GDM1 (cell line): Measurements from ENCODE around the gene KRTAP2-3.
"Not testable (repeated sequence)": the region's sequence is repeated elsewhere in the genome, so short reads cannot be mapped to it uniquely, and the experiment has no call there.

Experiments used
- DNase-seq: peaks from one replicate; lab custom pipeline; 2025; lab: John Stamatoyannopoulos, UW

Gene KRTAP2-3, protein sequence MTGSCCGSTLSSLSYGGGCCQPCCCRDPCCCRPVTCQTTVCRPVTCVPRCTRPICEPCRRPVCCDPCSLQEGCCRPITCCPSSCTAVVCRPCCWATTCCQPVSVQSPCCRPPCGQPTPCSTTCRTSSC

DNA sequence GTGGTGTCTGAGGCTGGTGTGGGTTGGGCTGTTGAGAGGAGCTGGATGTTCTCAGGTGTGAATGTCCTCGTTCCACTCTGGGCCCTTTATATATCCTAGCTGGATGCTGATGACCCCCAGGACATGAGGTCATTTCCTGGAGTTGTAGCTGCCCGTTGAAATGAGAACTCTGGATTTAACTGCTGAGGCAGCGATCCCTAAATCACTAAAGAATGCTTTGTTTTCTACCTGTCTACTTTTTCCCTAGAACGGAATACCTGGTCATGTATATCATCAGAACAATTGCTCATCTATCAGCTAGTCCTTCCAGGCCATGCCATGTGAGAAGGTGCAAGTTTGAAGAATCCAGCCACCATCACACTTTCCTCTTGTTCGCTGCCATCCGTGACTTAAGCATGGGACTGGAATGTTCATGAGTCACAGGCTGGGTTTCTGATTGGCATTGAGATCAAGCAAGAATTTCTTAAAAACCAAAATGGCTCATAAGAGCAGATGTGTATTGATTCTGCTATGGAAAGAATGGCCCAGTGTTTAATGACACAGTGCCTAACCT lies at the start of gene KRTAP2-3:
Gene KRTAP2-3 (minus strand): TSS at position 63 of the 553 bp plus-strand sequence. CDS start 64 bp downstream, outside the sequence.
- DNase-seq: no peak

DNA sequence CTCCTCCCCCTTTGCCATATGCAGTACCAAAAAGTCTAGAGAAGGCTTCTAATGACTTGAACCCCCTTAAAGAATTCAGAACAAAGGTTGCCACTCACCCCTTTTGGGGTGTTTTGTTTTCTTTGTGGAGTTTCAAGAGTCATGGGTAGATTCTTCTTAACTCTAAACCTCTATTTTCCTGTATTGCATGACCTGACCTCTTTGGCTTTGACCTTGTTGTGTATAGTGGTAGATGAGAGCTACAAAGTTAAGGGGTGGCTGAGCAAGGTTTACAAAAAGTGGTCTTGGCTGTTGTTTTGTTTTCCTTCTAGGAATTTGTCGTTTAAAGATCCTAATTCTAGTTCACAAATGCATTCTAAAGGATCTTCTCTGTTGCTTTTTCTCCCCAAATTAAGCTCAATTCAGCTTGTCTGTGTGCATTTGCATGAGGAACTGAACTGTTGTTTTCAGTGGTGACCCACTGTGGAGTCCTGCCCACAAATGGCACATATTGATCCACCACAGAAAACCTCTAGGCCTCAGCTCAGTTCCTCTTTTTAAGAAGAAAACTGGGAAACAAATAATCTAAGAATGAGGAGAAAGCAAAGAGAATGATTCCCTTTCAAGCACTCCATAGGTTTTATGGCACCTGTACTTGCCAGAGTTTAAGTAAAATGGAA lies 48.9 kb upstream of the KRTAP2-3 start:
- not testable (repeated sequence) for DNase-seq

DNA sequence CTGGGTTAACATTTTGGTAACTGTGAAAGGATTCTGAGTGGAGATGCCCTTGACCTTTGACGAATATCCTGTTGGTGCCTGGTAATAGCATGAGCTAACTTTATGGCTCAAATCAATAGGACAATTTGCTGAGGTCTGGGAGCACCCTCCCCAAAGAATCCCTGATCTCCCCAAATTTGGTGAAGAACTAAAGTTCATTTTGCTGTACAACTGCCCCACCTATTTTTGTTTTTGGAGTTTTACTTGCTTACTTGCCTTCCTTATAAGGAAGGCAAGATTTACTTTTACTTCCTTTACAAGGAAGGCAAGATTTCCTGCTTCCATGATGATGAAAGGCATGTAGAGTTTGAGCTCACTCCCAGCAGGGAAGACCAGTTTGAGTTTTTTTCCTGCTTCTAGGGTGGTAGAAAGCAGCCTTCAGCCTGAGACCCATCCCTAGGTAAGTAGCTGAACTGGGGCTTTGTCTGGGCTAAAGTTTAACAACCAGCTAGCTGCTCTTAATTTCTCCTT lies 48.1 kb upstream of the KRTAP2-3 start:
- DNase-seq: no peak

DNA sequence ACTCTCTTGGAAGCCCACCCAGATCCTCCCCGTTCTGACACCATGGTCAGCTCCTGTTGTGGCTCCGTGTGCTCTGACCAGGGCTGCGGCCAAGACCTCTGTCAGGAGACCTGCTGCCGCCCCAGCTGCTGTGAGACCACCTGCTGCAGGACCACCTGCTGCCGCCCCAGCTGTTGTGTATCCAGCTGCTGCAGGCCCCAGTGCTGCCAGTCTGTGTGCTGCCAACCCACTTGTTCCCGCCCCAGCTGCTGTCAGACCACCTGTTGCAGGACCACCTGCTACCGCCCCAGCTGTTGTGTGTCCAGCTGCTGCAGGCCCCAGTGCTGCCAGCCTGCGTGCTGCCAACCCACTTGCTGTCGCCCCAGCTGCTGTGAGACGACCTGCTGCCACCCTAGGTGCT lies 45.4 kb upstream of the KRTAP2-3 start, which contains the start of gene KRTAP4-9:
Gene KRTAP4-9 (plus strand): TSS at position 43 of the 400 bp plus-strand sequence. CDS start 0 bp downstream, at position 43.
- DNase-seq: not testable (repeated sequence)

DNA sequence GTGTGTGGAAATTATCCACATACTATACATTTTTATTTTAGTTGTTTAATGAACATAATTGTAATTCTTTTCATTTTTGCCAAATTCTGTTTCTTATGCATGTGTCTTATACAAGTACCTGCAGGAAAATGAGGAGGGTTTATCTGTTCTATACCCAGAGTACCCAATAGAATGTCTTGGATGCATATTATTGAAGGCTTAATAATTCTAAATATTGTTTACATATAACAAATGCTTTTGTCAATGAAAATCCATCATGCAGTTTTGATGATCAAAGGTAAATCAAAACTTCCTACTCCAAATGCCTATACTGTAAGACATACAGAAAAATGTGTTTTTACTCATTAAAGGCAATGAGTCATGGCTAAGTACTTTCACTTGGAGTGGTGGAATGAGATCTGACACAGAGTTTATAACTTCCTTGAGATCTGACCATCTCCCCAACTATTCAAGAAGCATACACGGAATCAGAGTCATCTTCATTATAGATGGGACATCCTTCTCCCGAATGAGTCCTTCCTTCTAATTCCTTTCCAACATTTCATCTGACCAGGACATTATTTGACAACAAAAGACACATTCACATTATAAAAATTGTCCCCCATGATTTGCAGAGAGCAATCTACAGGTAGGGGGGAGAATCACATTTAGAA lies 44.6 kb upstream of the KRTAP2-3 start:
- DNase-seq: not testable (repeated sequence)

DNA sequence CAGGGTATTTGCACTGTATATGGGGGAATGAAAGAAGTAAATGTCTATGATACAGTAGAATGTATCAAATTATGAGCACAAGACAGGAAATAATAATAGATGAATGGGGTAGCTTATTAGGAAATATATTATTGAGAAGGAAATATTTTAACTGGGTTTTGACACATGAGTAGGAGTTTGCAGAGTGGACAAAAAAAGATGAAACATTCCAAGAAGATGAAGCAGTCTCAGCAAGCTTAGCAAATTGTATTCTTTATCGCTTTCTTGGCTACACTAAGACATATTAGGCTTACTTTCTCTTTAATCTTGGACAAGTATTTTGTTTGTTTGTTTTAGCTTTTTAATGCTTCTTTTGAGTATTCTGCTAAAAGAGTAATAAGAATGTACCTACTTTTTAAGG lies 44.0 kb upstream of the KRTAP2-3 start:
- DNase-seq: no peak

DNA sequence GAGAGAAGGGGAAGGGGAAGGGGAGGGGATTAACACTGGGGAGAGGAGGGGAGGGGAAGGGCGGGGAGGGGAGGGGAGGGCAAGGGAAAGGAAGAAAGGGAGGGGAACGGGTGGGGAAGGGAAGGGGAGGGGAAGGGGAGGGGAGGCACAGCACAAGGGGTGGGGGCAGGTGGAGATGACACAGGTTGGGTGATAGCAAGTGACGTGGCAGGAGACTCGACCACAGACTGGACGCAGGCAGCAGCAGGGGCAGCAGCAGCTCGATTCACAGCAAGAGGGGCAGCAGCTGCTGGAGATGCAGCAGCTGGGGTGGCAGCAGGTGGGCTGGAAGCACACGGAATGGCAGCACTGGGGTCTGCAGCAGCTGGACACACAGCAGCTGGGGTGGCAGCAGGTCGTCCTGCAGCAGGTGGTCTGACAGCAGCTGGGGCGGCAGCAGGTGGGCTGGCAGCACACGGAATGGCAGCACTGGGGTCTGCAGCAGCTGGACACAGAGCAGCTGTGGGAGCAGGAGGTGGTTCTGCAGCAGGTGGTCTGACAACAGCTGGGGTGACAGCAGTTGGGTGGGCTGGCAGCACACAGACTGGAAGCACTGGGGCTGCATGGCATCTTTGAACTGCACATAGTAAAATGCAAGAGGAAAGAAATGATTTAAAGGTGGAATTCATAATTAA lies 41.8 kb upstream of the KRTAP2-3 start, which contains the start of gene KRTAP4-16:
Gene KRTAP4-16 (minus strand): TSS at position 624 of the 674 bp plus-strand sequence. CDS start 0 bp downstream, at position 624.
- DNase-seq: no peak

DNA sequence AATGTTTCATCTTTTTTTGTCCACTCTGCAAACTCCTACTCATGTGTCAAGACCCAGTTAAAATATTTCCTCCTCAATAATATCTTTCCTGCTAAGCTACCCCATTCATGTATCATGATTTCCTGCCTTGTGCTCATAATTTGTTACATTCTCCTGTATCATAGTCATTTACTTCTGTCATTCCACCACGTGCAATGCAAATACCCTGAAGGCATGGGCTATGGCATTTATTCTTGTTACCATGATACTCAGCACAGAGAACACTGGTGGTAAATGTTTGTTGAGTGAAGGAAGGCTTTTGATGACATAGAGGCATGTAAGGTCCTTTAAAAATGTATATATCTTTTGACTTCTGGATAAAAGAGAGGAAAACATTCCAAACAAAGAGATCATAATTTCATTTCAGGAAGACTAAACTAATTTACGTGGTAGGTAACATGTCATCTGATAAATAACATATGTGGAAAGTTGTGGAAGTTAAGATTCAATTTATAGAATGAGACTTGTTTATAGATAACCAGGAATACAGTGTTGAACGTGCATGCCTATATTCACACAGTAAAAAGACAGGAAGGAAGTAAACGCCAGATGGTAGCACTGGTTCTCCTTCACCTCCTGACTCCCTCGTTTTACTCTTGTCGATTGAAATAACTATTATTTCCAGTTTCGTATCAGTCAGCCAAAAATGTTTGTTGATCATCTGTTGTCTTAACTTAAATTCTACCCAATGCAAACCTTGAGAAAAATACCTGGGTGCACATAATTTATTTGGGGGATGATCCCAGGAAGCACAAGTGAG lies 40.0 kb upstream of the KRTAP2-3 start:
- DNase-seq: not testable (repeated sequence)

DNA sequence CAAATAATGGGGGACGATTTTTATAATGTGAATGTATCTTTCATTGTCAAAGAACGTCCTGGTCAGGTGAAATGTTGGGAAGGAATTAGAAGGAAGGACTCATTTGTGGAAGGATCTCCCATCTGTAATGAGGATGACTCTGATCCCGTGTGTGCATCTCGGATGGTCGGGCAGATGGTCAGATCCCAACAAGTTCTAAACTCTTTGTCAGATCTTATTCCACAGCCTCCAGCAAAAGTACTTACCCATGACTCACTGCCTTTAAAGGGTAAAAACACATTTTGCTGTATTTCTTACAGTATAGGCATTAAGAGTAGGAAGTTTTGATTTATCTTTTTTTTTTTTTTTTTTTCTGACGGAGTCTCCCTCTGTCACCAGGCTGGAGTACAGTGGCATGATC lies 38.6 kb upstream of the KRTAP2-3 start:
- no peak for DNase-seq

DNA sequence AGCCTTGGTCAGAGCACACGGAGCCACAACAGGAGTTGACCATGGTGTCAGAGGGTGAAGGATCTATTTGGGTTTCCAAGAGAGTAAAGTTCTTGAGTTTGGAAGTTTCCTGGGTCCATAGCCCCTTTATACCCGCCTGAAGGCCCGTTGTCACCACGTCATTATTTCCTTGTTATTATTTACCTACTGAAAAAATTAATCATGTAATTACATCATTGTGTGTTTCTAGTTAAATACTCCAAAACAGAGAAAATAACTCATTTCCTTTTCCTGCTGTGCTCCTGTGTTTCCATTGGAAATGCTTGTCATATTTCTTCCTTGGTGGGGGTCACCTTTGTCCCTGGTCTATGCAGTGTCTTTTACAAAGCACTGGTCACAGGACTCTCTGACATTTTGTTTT lies 38.1 kb upstream of the KRTAP2-3 start, which contains the start of gene KRTAP4-8:
Gene KRTAP4-8 (minus strand): TSS at position 101 of the 400 bp plus-strand sequence. CDS start 58 bp downstream, at position 43.
- DNase-seq: no peak

DNA sequence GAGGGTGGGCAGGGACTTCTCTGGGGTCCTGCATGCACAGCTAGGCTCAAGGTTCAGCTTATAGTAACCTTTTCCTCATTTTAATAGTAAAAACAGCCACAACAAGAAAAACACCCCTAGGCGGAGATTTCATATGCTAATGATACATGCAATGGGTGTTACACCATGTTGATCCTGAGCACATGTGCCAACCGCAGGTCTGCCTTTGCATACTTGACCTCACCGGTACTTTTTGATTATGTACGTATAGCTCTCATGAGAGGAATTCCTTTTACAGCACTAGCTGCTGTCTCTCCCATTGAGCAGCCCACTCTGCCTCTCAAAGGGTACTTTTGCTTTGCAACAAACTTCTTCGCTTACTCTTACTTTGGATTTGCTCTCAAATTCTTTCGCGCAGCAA lies 36.1 kb upstream of the KRTAP2-3 start:
- DNase-seq: no peak

DNA sequence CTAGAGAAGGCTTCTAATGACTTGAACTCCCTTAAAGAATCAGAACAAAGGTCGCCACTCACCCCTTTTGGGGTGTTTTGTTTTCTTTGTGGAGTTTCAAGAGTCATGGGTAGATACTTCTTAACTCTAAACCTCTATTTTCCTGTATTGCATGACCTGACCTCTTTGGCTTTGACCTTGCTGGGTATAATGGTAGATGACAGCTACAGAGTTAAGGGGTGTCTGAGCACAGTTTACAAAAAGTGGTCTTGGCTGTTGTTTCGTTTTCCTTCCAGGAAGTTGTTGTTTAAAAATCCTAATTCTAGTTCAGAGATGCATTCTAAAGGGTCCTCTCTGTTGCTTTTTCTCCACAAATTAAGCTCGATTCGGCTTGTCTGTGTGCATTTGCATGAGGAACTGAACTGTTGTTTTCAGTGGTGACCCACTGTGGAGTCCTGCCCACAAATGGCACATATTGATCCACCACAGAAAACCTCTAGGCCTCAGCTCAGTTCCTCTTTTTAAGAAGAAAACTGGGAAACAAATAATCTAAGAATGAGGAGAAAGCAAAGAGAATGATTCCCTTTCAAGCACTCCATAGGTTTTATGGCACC lies 28.9 kb upstream of the KRTAP2-3 start:
- not testable (repeated sequence) for DNase-seq

DNA sequence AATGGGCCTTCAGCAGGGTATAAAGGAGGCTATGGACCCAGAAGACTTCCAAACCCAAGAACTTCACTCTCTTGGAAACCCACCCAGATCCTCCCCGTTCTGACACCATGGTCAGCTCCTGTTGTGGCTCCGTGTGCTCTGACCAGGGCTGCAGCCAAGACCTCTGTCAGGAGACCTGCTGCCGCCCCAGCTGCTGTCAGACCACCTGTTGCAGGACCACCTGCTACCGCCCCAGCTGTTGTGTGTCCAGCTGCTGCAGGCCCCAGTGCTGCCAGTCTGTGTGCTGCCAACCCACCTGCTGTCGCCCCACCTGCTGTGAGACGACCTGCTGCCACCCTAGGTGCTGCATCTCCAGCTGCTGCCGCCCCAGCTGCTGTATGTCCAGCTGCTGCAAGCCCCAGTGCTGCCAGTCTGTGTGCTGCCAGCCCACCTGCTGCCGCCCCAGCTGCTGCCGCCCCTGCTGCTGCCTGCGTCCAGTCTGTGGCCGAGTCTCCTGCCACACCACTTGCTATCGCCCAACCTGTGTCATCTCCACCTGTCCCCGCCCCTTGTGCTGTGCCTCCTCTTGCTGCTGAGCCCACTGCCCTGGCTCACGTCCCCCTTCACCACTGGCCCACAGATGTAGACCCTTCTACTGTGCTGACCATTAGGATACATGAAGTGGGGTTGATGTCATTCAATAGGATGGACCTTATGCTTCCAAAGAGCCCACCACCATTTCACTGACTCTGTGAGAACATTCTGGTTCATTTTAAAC lies 24.4 kb upstream of the KRTAP2-3 start, which contains the start of gene KRTAP4-7:
Gene KRTAP4-7 (plus strand): TSS at position 51 of the 757 bp plus-strand sequence. CDS start 57 bp downstream, at position 108.
- not testable (repeated sequence) for DNase-seq

DNA sequence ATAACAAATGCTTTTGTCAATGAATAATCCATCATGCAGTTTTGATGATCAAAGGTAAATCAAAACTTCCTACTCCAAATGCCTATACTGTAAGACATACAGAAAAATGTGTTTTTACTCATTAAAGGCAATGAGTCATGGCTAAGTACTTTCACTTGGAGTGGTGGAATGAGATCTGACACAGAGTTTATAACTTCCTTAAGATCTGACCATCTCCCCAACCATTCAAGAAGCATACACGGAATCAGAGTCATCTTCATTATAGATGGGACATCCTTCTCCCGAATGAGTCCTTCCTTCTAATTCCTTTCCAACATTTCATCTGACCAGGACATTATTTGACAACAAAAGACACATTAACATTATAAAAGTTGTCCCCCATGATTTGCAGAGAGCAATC lies 23.5 kb upstream of the KRTAP2-3 start:
- not testable (repeated sequence) for DNase-seq

DNA sequence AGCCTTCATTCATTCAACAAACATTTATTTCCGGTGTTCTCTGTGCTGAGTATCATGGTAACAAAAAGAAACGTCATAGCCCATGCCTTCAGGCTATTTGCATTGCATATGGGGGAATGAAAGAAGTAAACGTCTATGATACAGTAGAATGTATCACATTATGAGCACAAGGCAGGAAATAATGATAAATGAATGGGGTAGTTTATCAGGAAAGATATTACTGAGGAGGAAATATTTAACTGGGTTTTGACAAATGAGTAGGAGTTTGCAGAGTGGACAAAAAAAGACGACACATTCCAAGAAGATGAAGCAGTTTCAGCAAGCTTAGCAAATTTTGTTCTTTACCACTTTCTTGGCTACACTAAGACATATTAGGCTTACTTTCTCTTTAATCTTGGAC lies 22.7 kb upstream of the KRTAP2-3 start:
- no peak for DNase-seq

DNA sequence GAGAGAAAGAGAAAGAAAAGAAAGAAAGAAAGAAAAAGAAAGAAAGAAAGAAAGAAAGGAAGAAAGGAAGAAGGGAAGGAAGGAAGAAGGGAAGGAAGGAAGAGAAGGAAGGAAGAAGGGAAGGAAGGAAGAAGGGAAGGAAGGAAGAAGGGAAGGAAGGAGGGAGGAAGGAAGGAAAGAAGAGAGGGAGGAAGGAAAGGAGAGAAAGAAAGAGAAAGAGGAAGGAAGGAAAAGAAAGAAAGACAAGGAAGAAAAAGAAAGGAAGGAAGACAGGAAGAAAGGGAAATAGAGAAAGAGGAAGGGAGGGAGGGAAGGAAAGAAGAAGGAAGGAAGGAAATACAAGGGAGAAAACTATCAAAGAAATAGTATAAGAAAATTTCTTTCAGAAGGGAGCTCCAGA lies 16.9 kb upstream of the KRTAP2-3 start:
- no peak for DNase-seq

DNA sequence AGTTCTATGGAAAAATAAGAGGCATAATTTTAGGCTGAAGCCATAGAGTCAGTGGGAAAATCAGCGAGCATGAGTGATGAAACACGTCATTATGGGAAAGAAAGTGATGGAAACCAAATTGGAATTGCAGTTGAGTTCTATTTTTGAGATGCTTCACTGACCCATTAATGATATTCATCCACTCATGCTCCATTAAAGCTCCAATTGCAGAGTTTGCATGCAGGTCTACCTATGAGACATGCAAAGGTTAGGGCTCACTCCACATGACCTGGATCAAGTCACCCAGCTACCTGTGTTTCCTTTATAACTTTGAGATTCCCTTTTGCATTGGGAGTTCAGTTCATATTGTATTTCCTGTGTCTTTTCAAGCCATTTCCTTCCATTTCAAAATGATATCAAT lies 13.8 kb upstream of the KRTAP2-3 start:
- no peak for DNase-seq

DNA sequence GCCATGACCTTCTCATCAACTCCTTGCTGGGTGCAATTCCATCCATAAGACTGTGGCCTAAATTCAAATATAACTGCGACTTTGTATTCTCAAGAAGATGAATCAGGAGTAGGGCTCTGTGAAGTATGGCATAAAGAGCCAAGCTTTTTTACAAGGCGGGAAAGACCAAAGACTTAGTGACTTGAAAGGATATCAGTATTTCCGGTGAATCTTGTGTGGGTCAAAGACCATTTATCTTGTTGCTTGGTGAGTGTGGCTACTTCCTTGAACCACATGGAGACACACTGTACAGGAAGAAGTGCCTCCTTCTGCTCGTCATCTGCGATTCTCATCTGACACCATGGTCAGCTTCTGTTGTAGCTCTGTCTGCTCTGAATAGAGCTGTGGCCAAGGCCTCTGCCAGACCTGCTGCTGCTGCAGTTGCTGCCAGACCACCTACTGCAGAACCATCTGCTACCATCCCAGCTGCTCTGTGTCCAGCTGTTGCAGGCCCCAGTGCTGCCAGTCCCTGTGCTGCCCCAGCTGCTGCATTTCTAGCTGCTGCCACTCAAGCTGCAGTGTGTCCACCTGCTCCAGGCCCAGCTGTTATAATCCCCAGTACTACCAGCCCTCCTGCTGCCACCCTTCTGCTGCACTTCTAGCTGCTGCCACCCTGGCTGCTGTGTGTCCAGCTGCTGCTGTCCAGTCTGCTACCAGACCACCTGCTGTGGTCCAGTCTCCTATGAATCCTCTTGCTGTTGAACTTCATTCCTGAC lies 11.9 kb upstream of the KRTAP2-3 start:
- DNase-seq: no peak

DNA sequence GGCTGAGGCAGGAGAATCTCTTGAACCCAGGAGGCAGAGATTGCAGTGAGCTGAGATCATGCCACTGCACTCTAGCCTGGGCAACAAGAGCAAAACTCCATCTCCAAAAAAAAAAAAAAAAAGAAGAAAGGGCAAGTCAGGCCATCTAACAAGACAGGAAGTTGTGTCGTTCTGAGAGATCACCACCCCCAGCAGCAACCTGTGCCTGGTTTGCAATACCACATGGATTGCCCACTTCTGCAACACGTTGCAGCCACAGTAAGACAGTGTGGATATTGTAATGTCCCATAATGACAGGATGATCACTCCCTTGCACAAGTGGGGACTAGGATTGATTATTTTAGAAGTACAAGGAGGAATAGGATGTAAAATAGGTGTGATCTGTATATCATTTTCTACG lies 9.1 kb upstream of the KRTAP2-3 start:
- no peak for DNase-seq
